AG04449 (cell line): ENCODE results near the gene CBLN3.
A peak's percentile ranks its signal among the peaks of the same experiment; 100 is the strongest.

Experiments
- CTCF ChIA-PET: fragments of 350-600 bp; formaldehyde crosslinking; extraction: SDS; loops from one replicate; lab custom pipeline; 2021; ENCODE audit warnings: antibody characterized with exemption; lab: Yijun Ruan, JAX
- POLR2A ChIA-PET: fragments of 400-600, 350-600 bp; formaldehyde crosslinking; extraction: SDS; loops from one replicate; lab custom pipeline; 2020; ENCODE audit warnings: antibody characterized with exemption, inconsistent platforms; lab: Yijun Ruan, JAX
- DNase-seq: peaks from one replicate; pipeline ENCODE4 v3.0.0-alpha.2; 2010; ENCODE audit warnings: low read depth, low spot score
- H3K4me3 ChIP-seq: 2 replicates; pipeline ENCODE4 v1.5.1; 2011; ENCODE audit warnings: low read depth, mild to moderate bottlenecking, control low read depth, low read length
- CTCF ChIP-seq: IDR thresholded peaks from one replicate; pipeline ENCODE4 v1.5.1; 2011; ENCODE audit warnings: mild to moderate bottlenecking, moderate library complexity, low read length, control low read depth, inconsistent platforms; ENCODE audit not compliant: insufficient read depth; ENCODE audit errors: missing control alignments

The CBLN3 gene

GRCh38 chr14:24428628-24429394 is 657 bp downstream of the CBLN3 start:
- ChIA-PET CTCF (interaction anchor here (0.9 to 33.5 kb wide), 5 partner anchors 8 to 123 kb away, joined by 3 to 1633 read pairs (median 380); partner anchors contain the start of genes ADCY4, CIDEB, DHRS1 and LTB4R), POLR2A (no interaction called here)
- TF ChIP-seq CTCF: no peak
- peak overlapping the region; percentile 88; the same call in 1 of the 2 replicates for H3K4me3 ChIP-seq
- no peak for DNase-seq

DNA sequence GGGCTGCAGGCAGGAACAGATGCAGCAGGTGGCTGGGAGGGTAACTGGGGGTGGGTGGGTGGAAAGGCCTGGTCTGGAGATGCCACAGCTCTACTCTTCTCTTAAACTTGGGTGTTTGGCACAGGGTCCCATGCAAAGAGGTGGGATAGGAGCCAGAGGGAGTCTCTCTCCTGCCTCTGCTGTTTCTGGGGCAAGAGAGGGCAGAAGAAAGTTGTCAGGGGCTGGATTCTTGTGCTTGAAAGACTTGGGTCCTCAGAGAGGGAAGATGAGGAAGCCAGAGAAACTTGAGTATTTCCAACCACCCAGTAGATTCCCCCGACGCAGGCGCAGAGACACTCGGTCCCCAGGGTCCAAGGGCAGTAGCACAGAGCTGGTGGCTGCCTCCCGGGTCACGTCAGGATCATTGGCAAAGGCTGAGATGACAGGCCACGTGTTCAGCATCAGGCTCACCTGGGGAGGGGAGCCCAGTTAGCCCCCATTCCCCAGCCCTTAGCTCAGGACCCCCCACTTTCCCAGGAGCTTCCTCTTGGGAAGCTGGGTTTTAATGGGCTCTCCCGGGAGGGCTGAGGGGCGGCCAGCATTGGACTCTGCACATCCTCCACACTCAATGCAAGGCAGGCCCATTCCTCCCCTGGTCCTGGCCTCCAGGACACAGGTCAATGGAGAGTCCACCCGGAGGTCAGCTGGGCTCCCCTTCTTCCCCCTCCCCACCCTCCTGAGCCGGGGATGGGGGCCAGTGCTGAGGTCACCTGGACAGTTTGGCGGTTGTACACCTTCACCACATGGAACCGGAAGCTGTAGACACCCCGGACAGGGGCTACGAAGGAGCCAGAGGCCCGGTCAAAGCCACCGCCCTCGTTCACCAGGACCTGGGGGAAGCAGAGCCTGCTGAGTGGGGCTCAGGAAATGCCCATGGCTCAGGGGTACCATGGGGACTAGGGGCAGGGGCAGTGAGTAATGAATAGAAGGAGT is 1.6 kb downstream of the CBLN3 start:
- TF ChIP-seq CTCF: no peak
- no peak overlapping the region for H3K4me3 ChIP-seq
- ChIA-PET POLR2A (no interaction called here), CTCF (interaction anchor here (0.7 to 33.5 kb wide), 7 partner anchors 9 to 122 kb away, joined by 3 to 1633 read pairs (median 10); partner anchors contain the start of genes ADCY4, CIDEB, DHRS1 and LTB4R)
- DNase-seq: no peak

- POLR2A ChIA-PET: no interaction called here
- DNase-seq: no peak
- no peak overlapping the region for H3K4me3 ChIP-seq
- TF ChIP-seq CTCF: no peak
- CTCF ChIA-PET: interaction anchor here (1.0 to 33.5 kb wide), 6 partner anchors 9 to 121 kb away, joined by 4 to 1633 read pairs (median 195); partner anchors contain the start of genes ADCY4, CIDEB, DHRS1 and LTB4R
Measured at GRCh38 chr14:24426912-24427536, 2.4 kb downstream of the CBLN3 start.

GRCh38 chr14:24426150-24426911 is 3.1 kb downstream of the CBLN3 start:
- H3K4me3 ChIP-seq: no peak overlapping the region
- ChIA-PET POLR2A (no interaction called here), CTCF (interaction anchor here (1.0 to 33.5 kb wide), 8 partner anchors 2 to 121 kb away, joined by 3 to 1633 read pairs (median 195); partner anchors contain the start of genes ADCY4, CBLN3, CIDEB and DHRS1)
- no peak for TF ChIP-seq CTCF
- no peak for DNase-seq

- ChIA-PET POLR2A (no interaction called here), CTCF (interaction anchor here (1.2 to 33.5 kb wide), 7 partner anchors 1 to 120 kb away, joined by 3 to 1633 read pairs (median 380); partner anchors contain the start of genes ADCY4, CBLN3, CIDEB and DHRS1)
- TF ChIP-seq CTCF: no peak
- DNase-seq: no peak
- H3K4me3 ChIP-seq: no peak overlapping the region
Measured at GRCh38 chr14:24425704-24426103, 3.8 kb downstream of the CBLN3 start.
